H9 (cell line): Measurements from ENCODE around the gene MKX. TPM values are rescaled to one million over a fixed set of nuclear protein-coding genes. Genes with fewer than 3 reads are reported as not detected.
A peak's percentile ranks its signal among the peaks of the same experiment; 100 is the strongest.

Source experiments
- DNase-seq: peaks from one replicate; pipeline ENCODE4 v3.0.0-alpha.2; 2017
- H2AFZ ChIP-seq: one replicate; pipeline ENCODE4 v1.6.1; 2013; ENCODE audit warnings: mild to moderate bottlenecking, low read length, control low read depth, moderate library complexity
- H2AK5ac ChIP-seq: 2 replicates; pipeline ENCODE4 v1.6.1; 2013; ENCODE audit warnings: low read length, control low read depth, mixed read lengths; ENCODE audit not compliant: insufficient read length
- H2BK120ac ChIP-seq: one replicate; pipeline ENCODE4 v1.6.1; 2013; ENCODE audit warnings: low read depth, mild to moderate bottlenecking, low read length, control low read depth, inconsistent platforms; ENCODE audit not compliant: poor library complexity, severe bottlenecking
- H2BK12ac ChIP-seq: 2 replicates; pipeline ENCODE4 v1.6.1; 2013; ENCODE audit warnings: low read length, control low read depth, mixed read lengths, low read depth; ENCODE audit not compliant: insufficient read length
- H2BK15ac ChIP-seq: 2 replicates; pipeline ENCODE4 v1.6.1; 2013; ENCODE audit warnings: low read depth, low read length, control low read depth
- H2BK20ac ChIP-seq: one replicate; pipeline ENCODE4 v1.6.1; 2013; ENCODE audit warnings: low read depth, mild to moderate bottlenecking, low read length, control low read depth, inconsistent platforms; ENCODE audit not compliant: poor library complexity, severe bottlenecking
- H2BK5ac ChIP-seq: 2 replicates; pipeline ENCODE4 v1.6.1; 2013; ENCODE audit warnings: low read length, control low read depth, mixed read lengths; ENCODE audit not compliant: insufficient read length
- H3K14ac ChIP-seq: 2 replicates; pipeline ENCODE4 v1.6.1; 2013; ENCODE audit warnings: low read length, control low read depth; ENCODE audit not compliant: insufficient read depth
- H3K18ac ChIP-seq: 2 replicates; pipeline ENCODE4 v1.6.1; 2013; ENCODE audit warnings: low read depth, mild to moderate bottlenecking, mixed read lengths, low read length, control low read depth; ENCODE audit not compliant: insufficient read length
- H3K23ac ChIP-seq: 2 replicates; pipeline ENCODE4 v1.6.1; 2013; ENCODE audit warnings: low read length, control low read depth, mixed read lengths, low read depth; ENCODE audit not compliant: insufficient read length
- H3K23me2 ChIP-seq: 2 replicates; pipeline ENCODE4 v1.6.1; 2013; ENCODE audit warnings: low read depth, mild to moderate bottlenecking, mixed read lengths, low read length, control low read depth; ENCODE audit not compliant: insufficient read length, poor library complexity, severe bottlenecking
- H3K27ac ChIP-seq: 2 replicates; pipeline ENCODE4 v1.5.1; 2013; ENCODE audit warnings: low read length, control low read depth, mixed read lengths, low read depth; ENCODE audit not compliant: insufficient read length
- H3K27me3 ChIP-seq: 2 replicates; pipeline ENCODE4 v1.6.1; 2013; ENCODE audit warnings: low read length, control low read depth, inconsistent platforms; ENCODE audit not compliant: insufficient read depth
- H3K4ac ChIP-seq: 2 replicates; pipeline ENCODE4 v1.6.1; 2013; ENCODE audit warnings: low read depth, mild to moderate bottlenecking, control low read depth, inconsistent platforms, low read length, moderate library complexity
- H3K4me1 ChIP-seq: 2 replicates; pipeline ENCODE4 v1.6.1; 2013; ENCODE audit warnings: low read length, control low read depth, inconsistent platforms; ENCODE audit not compliant: insufficient read depth
- H3K4me2 ChIP-seq: 2 replicates; pipeline ENCODE4 v1.6.1; 2013; ENCODE audit warnings: low read length, control low read depth, mixed read lengths; ENCODE audit not compliant: insufficient read length, insufficient read depth
- H3K56ac ChIP-seq: 2 replicates; pipeline ENCODE4 v1.6.1; 2013; ENCODE audit warnings: low read depth, mild to moderate bottlenecking, mixed read lengths, low read length, control low read depth; ENCODE audit not compliant: insufficient read length
- H3K79me1 ChIP-seq: 2 replicates; pipeline ENCODE4 v1.6.1; 2013; ENCODE audit warnings: low read depth, mild to moderate bottlenecking, moderate library complexity, low read length, control low read depth, inconsistent platforms; ENCODE audit not compliant: insufficient read depth, poor library complexity, severe bottlenecking
- H3K79me2 ChIP-seq: 2 replicates; pipeline ENCODE4 v1.6.1; 2013; ENCODE audit warnings: low read length, control low read depth, inconsistent platforms; ENCODE audit not compliant: insufficient read depth
- H3K9ac ChIP-seq: 2 replicates; pipeline ENCODE4 v1.6.1; 2013; ENCODE audit warnings: low read length, control low read depth, mixed read lengths; ENCODE audit not compliant: insufficient read length; ENCODE audit errors: extremely low read depth
- H3K9me3 ChIP-seq: one replicate; pipeline ENCODE4 v1.6.1; 2013; ENCODE audit warnings: low read depth, low read length, inconsistent platforms; ENCODE audit not compliant: control insufficient read depth
- H3T11ph ChIP-seq: one replicate; pipeline ENCODE4 v1.6.1; 2013; ENCODE audit warnings: mild to moderate bottlenecking, low read length, control low read depth, inconsistent platforms
- H4K20me1 ChIP-seq: one replicate; pipeline ENCODE4 v1.6.1; 2013; ENCODE audit not compliant: control insufficient read depth, insufficient read length, insufficient read depth
- H4K5ac ChIP-seq: 2 replicates; pipeline ENCODE4 v1.6.1; 2013; ENCODE audit warnings: low read depth, mild to moderate bottlenecking, mixed read lengths, low read length, control low read depth; ENCODE audit not compliant: insufficient read length
- H4K8ac ChIP-seq: replicated peaks from 2 replicates; pipeline ENCODE4 v1.6.1; 2013; ENCODE audit warnings: low read length, control low read depth, mixed read lengths, low read depth; ENCODE audit not compliant: insufficient read length
- H4K91ac ChIP-seq: 2 replicates; pipeline ENCODE4 v1.6.1; 2013; ENCODE audit warnings: low read depth, mild to moderate bottlenecking, moderate library complexity, mixed read lengths, low read length, control low read depth; ENCODE audit not compliant: insufficient read length
- H3K27ac Mint-ChIP-seq, 3 experiments: 2 replicates in 2 of 3; 3 replicates in 1 of 3; pipeline ENCODE4 v1.8.0; 2020 to 2021; ENCODE audit warnings: mixed read lengths in 3 of 3, mild to moderate bottlenecking in 1 of 3, moderate library complexity in 1 of 3
- H3K27me3 Mint-ChIP-seq: 2 replicates; pipeline ENCODE4 v1.8.0; 2021; ENCODE audit warnings: low read depth, mild to moderate bottlenecking, moderate library complexity, mixed read lengths
- H3K36me3 Mint-ChIP-seq, 3 experiments: 2 replicates in 2 of 3; 3 replicates in 1 of 3; pipeline ENCODE4 v1.8.0; 2020 to 2021; ENCODE audit warnings: low read depth in 3 of 3, mixed read lengths in 3 of 3; ENCODE audit not compliant: insufficient read depth in 1 of 3
- H3K4me1 Mint-ChIP-seq, 2 experiments: 2 replicates each; pipeline ENCODE4 v1.8.0; 2020; ENCODE audit warnings: mixed read lengths in 2 of 2
- H3K4me3 Mint-ChIP-seq, 2 experiments: 2 replicates in 1 of 2; 3 replicates in 1 of 2; pipeline ENCODE4 v1.8.0; 2020 to 2021; ENCODE audit warnings: mild to moderate bottlenecking in 2 of 2, mixed read lengths in 2 of 2, moderate library complexity in 1 of 2
- H3K9me3 Mint-ChIP-seq, 2 experiments: 2 replicates in 1 of 2; 3 replicates in 1 of 2; pipeline ENCODE4 v1.8.0; 2020; ENCODE audit warnings: mild to moderate bottlenecking in 2 of 2, mixed read lengths in 2 of 2, moderate library complexity in 1 of 2
- CTCF ChIP-seq: fragments of 200-600 bp; sonication (generic); conservative IDR thresholded peaks from 3 replicates; pipeline ENCODE4 v1.8.0; 2021; ENCODE audit warnings: antibody characterized with exemption, mild to moderate bottlenecking
- WGBS: extraction: QIAGEN DNeasy Blood & Tissue Kit; methylation state at CpG from one replicate; pipeline ENCODE4 v1.1.7; 2013; ENCODE audit warnings: missing lambda C conversion rate, low lambda C conversion rate, mixed read lengths; ENCODE audit not compliant: insufficient read length; ENCODE audit errors: extremely low coverage; 5-methylcytosine and 5-hydroxymethylcytosine counted together
- total RNA-seq: library from RNA; stranded (reverse); gene quantifications from 2 replicates; pipeline ENCODE4 v1.2.1, GENCODE V29; 2021

MKX gene
- total RNA-seq, 1 experiment from 2014 or later = 0.46 TPM

- Histone ChIP-seq H3K4ac (no peak overlapping the region), H3K79me1 (no peaks in the 10 kb centered on the region), H4K91ac (no peak overlapping the region), H2AK5ac (no peak overlapping the region), H3K79me2 (no peaks in the 10 kb centered on the region), H3K4me2 (peak overlapping the region; percentile 92), H2AFZ (no peak overlapping the region), H3T11ph (no peak overlapping the region), H3K4me1 (no peaks in the 10 kb centered on the region), H3K27me3 (peaks cover 53% of the 10 kb centered on the region), H3K23ac (no peak overlapping the region), H3K9ac (no peak overlapping the region), H3K23me2 (peaks cover 51% of the 10 kb centered on the region), H2BK120ac (no peak overlapping the region), H3K14ac (no peak overlapping the region), H2BK20ac (no peak overlapping the region), H2BK12ac (no peak overlapping the region), H2BK15ac (no peak overlapping the region), H4K8ac (no peak overlapping the region), H4K20me1 (no peaks in the 10 kb centered on the region), H3K56ac (no peak overlapping the region), H4K5ac (no peak overlapping the region), H3K27ac (no peak overlapping the region), H3K18ac (no peak overlapping the region), H2BK5ac (no peak overlapping the region), H3K9me3 (no peaks in the 10 kb centered on the region)
- no peak for TF ChIP-seq CTCF
- peaks cover 25 to 29% of the 10 kb centered on the region in 2 experiments for H3K4me1 Mint-ChIP-seq
- H3K27ac Mint-ChIP-seq = no peak overlapping the region
- no CpG with 5 or more reads among the region's 25 CpGs for WGBS
- peaks cover 0 to 7% of the 10 kb centered on the region in 2 experiments; a peak in 4 of 5 replicates for H3K9me3 Mint-ChIP-seq
- peaks cover 0 to 2% (median 0%) of the 10 kb centered on the region in 3 experiments; a peak in 1 of 7 replicates for H3K36me3 Mint-ChIP-seq
- H3K27me3 Mint-ChIP-seq = peaks cover 96% of the 10 kb centered on the region
- DNase-seq = peak; percentile 51
- H3K4me3 Mint-ChIP-seq = peak overlapping the region; percentile 67 to 92
Observed at GRCh38 chr10:27746397-27747095, 927 bp upstream of the MKX start.
